Colonic mucosa (tissue), 4 donors: Measurements from ENCODE around the gene SELENOS. TPM values are rescaled to one million over a fixed set of nuclear protein-coding genes. Genes with fewer than 3 reads are reported as not detected.

Experiments
- DNase-seq: peaks from one replicate; pipeline ENCODE4 v3.0.0-alpha.2; 2020
- H3K27ac ChIP-seq: fragments of 200-600 bp; one replicate; pipeline ENCODE4 v1.8.0; 2021
- H3K27me3 ChIP-seq: fragments of 200-600 bp; one replicate; pipeline ENCODE4 v1.8.0; 2021
- H3K36me3 ChIP-seq: fragments of 200-600 bp; one replicate; pipeline ENCODE4 v1.8.0; 2021
- H3K4me1 ChIP-seq: fragments of 200-600 bp; one replicate; pipeline ENCODE4 v1.8.0; 2021; ENCODE audit warnings: mild to moderate bottlenecking
- H3K4me3 ChIP-seq: fragments of 200-600 bp; one replicate; pipeline ENCODE4 v1.8.0; 2021
- H3K9ac ChIP-seq, 2 donors: one replicate each; pipeline ENCODE4 v1.7.0; 2013; ENCODE audit warnings: control low read depth in 2 of 2, low read depth in 2 of 2, low read length in 2 of 2
- H3K9me3 ChIP-seq: fragments of 200-600 bp; one replicate; pipeline ENCODE4 v1.8.0; 2021
- intact Hi-C: fragments of 100-400 bp; cut with DNase I; formaldehyde crosslinking; loops from one replicate; pipeline ENCODE4 v1.14.1; 2022
- total RNA-seq, 2 donors: library from RNA; stranded (reverse); fragmentation: NEBNext Ultra II Directional in 1 of 2; extraction: Animal tissue kit (Norgen Biotek cat#: 25700) in 1 of 2; gene quantifications; one replicate each; pipeline ENCODE4 v1.2.1, GENCODE V29; 2021
- TF ChIP-seq, protein P1 (sequence below): fragments of 200-600 bp; IDR thresholded peaks from one replicate; pipeline ENCODE4 v1.8.0; 2022; ENCODE audit warnings: antibody characterized with exemption, mild to moderate bottlenecking
- donor health status: healthy.
- donor health status: DM: no; HTN: no; CAD: no.
- donor health status: DM: no; HTN: no; CAD: no.

Gene SELENOS
- total RNA-seq, 2 donors from 2014 or later = 85.8 to 121 TPM

DNA sequence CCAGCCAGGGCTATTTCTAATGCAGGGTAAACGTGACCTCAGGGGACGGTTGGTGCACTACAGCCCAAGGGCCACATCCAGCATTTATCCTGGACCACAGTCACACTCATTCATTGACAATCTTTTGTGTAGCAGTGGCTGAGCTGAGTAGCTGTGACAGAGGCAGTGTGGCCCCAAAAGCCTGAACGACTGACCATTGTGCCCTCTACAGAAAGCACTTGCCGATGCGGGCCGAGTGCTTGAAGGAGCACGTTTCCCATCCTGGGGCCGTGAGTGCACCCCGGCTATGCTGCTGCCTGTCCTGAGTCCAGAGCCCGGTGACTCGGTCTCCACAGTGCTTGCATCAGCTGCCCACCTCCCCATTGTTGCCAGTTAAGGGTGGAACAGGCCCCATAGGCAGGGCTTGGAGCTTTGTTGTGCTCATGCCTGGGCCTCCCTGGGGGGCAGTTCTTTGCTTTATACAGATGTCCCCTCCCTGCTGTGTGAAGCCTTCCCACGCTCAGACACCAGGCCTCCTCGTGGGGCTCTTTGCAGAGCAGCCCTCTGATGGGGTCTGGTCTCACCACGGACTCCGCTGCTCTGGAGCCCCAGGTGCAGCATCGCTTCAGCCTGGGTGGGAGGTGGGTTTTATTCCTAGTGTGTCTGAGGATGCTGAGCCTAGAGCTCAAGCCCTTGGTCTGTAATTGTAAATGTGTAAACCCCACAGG lies 30.8 kb upstream of the SELENOS start:
- H3K4me1 ChIP-seq = no peaks in the 10 kb centered on the region
- no peaks in the 10 kb centered on the region for H3K27me3 ChIP-seq
- H3K9ac ChIP-seq = no peak overlapping the region
- H3K9me3 ChIP-seq = no peaks in the 10 kb centered on the region
- H3K27ac ChIP-seq = no peak overlapping the region
- intact Hi-C loops = loop anchor here (5.0 kb wide), 1 partner anchor 184 kb away; no protein-coding TSS in a partner anchor
- TF ChIP-seq, protein P1, sequence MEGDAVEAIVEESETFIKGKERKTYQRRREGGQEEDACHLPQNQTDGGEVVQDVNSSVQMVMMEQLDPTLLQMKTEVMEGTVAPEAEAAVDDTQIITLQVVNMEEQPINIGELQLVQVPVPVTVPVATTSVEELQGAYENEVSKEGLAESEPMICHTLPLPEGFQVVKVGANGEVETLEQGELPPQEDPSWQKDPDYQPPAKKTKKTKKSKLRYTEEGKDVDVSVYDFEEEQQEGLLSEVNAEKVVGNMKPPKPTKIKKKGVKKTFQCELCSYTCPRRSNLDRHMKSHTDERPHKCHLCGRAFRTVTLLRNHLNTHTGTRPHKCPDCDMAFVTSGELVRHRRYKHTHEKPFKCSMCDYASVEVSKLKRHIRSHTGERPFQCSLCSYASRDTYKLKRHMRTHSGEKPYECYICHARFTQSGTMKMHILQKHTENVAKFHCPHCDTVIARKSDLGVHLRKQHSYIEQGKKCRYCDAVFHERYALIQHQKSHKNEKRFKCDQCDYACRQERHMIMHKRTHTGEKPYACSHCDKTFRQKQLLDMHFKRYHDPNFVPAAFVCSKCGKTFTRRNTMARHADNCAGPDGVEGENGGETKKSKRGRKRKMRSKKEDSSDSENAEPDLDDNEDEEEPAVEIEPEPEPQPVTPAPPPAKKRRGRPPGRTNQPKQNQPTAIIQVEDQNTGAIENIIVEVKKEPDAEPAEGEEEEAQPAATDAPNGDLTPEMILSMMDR = no peak
- DNase-seq = no peak
- H3K4me3 ChIP-seq = no peak overlapping the region
- H3K36me3 ChIP-seq = no peaks in the 10 kb centered on the region

DNA sequence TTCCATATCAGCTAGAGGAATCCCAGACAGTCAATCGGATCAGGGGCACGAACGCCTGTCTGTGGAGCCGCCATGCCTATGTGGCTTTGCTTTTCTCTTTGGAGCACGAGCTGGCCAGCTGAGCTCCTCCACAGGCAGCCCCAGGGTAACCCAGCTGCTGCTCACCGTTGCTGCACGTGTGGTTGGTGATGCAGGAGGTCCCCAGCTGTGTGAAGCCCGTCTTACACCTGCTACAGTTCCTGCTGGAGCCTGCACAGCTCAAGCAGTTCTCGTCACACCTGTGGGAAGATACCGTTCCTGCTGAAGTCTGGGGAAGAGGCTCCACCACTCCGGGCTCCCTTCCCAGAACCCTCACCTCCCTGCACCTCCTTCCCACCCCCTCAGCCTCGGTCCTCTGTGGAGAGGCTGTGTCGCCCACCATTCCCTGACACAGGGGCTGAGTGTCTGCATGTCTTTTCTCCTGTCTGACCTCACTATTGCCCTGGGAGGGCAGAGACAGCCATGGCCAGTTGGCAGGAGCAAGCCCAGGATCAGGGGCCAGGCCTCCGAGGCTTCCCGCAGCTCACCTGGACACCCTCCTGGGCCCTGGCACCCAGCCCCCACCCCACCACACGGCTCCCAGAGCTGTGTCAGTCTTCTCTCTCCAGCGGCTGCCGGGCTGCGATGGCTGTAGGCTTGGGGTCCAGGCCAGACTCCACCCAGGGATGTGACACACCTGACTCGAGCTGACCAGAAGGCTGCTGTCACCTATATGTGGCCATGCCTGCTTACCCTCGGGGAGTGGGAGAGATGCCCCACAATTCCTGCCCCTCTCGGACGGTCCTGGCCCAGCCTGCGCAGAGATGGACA lies 30.0 kb upstream of the SELENOS start:
- Histone ChIP-seq H3K36me3 (no peaks in the 10 kb centered on the region), H3K27me3 (no peaks in the 10 kb centered on the region), H3K4me1 (no peaks in the 10 kb centered on the region), H3K27ac (no peak overlapping the region), H3K9me3 (no peaks in the 10 kb centered on the region), H3K4me3 (no peak overlapping the region), H3K9ac (no peak overlapping the region)
- intact Hi-C loops = loop anchor here (5.0 kb wide), 1 partner anchor 185 kb away; no protein-coding TSS in a partner anchor
- TF ChIP-seq, protein P1 = no peak
- no peak for DNase-seq

DNA sequence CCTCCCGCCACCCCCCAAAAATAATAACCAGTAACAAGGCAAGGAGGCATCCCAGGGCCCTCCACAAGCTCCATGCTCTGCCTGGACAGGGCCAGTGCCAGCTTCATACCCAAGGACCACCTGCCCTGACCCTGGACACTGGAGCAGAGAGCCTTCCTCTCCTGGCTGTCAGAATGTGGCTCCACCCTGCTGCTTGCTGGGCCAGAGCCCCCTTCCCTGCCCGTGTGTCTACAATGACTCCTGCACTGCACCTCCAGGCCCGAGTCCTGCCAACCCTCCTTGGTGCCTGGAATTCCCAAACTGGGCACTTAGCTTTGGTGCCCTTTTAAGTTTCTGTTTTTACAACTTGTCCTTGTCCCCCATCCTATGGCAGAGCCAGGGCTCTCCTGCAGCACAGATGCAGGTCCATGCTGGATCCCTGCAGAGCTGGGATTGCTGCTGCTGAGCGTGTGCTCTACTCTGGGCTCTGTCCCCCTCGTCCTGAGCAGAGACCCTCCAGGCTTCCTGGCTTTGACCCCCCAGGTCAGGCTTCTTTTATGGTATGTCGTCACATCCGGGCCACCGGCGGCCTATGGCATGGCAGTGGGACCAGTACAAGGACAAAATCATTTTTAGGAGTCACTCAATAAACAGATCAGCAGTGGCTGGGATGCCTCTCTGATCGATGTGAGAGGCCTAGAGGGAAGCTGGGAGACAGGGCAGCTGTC lies 29.2 kb upstream of the SELENOS start:
- TF ChIP-seq, protein P1 = no peak
- intact Hi-C loops = loop anchor here (5.0 kb wide), 1 partner anchor 186 kb away; no protein-coding TSS in a partner anchor
- Histone ChIP-seq H3K36me3 (no peaks in the 10 kb centered on the region), H3K4me1 (no peaks in the 10 kb centered on the region), H3K4me3 (no peak overlapping the region), H3K27me3 (no peaks in the 10 kb centered on the region), H3K9ac (no peak overlapping the region), H3K27ac (no peak overlapping the region), H3K9me3 (no peaks in the 10 kb centered on the region)
- DNase-seq = no peak

DNA sequence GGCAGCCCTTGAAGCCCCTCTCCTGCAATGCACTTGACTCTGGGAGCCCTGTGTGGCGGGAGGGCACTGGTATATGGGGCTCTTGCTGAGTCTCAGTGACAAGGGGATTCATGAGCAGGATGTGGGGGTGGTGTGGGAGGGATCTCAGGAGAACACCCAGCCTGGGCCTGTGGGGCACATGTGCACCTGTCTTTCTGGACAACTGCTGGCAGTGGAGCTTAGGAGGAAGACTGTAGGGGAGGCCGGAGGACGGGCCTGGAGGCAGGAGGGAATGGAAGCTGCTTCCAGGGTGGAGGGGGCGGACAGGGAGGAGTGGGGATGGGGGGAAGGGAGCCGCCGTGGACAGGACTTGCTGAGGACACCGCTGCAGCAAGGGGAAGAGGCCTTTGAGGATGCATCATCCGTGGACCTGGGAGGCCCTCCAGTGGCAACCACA lies 28.6 kb upstream of the SELENOS start:
- Histone ChIP-seq H3K9ac (no peak overlapping the region), H3K27ac (no peak overlapping the region), H3K4me3 (no peak overlapping the region), H3K27me3 (no peaks in the 10 kb centered on the region), H3K36me3 (no peaks in the 10 kb centered on the region), H3K9me3 (no peaks in the 10 kb centered on the region), H3K4me1 (no peaks in the 10 kb centered on the region)
- DNase-seq = no peak
- intact Hi-C loops = loop anchor here (5.0 kb wide), 1 partner anchor 186 kb away; no protein-coding TSS in a partner anchor
- TF ChIP-seq, protein P1 = no peak

DNA sequence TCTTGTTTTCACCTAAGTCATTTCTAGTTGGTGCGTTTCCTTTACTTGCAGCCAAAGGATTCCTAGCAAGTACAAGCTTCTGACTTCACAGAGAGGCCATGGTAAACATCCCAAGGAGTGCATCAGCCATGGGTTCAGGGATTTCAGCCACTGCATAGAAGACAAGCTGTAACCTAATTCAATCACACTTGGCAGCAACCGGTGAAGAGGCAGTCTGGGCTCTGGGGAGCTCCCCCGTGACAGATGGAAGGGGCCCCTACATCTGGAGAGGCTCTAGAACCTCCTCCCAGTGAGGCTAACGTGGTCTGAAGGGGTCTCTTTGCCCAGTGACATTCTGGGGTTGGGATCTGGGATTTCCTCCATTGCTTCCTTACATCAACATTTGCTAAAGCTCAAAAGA lies 26.1 kb upstream of the SELENOS start:
- no peak overlapping the region for H3K4me3 ChIP-seq
- no peak for DNase-seq
- H3K4me1 ChIP-seq = no peaks in the 10 kb centered on the region
- H3K27ac ChIP-seq = no peak overlapping the region
- TF ChIP-seq, protein P1 = no peak
- H3K9ac ChIP-seq = no peak overlapping the region
- no peaks in the 10 kb centered on the region for H3K27me3 ChIP-seq
- no peaks in the 10 kb centered on the region for H3K36me3 ChIP-seq
- no peaks in the 10 kb centered on the region for H3K9me3 ChIP-seq
- intact Hi-C loops = loop anchor here (5.0 kb wide), 2 partner anchors 274 to 339 kb away; no protein-coding TSS in a partner anchor
